ENCODE data around the gene IKZF1. TPM values are rescaled to one million over a fixed set of nuclear protein-coding genes. Genes with fewer than 3 reads are reported as not detected.

The IKZF1 gene
- total and polyA plus RNA-seq, 9 of the 15 experiments (the other 6 are each of a cell fraction or from before 2014, with no cell fraction given): 12.6 to 85.3 (median 44.7) TPM

GRCh38 chr7:50329775-50330174 is 25.3 kb downstream of the IKZF1 start:
- no peaks in the 10 kb centered on the region; a peak in 1 of 5 replicates for H3K27me3 ChIP-seq (ENCODE audit: control insufficient read depth in 2 of 2, insufficient read depth in 2 of 2, low read length in 2 of 2)
- in situ Hi-C loops (cut with MboI) (no loop called here), intact Hi-C loops (cut with micrococcal nuclease) (no loop called here)
- ChIA-PET POLR2A (no interaction called here), CTCF (ENCODE audit: low intra/inter-chr PET ratio) (no interaction called here)
- no peak for TF ChIP-seq HSF4 (CRISPR knock-in tag; IDR thresholded peaks at IDR 0.05; ENCODE audit: borderline replicate concordance)
- no peak for TF ChIP-seq TRIM24 (IDR thresholded peaks at IDR 0.05)
- TF ChIP-seq ATF3 (IDR thresholded peaks at IDR 0.05): no peak
- TF ChIP-seq ATF3 (CRISPR knock-in tag; conservative IDR thresholded peaks at IDR 0.05): no peak
- no peak for TF ChIP-seq SNAPC5 (CRISPR knock-in tag; IDR thresholded peaks at IDR 0.05)
- no TSS peak for BruUV-seq (replicated peaks)
- FAIRE-seq: no peak
- H3K4me2 ChIP-seq (ENCODE audit: insufficient read depth, low read length): no peak overlapping the region
- H3K9ac ChIP-seq (ENCODE audit: insufficient read depth in 1 of 2, low read depth in 2 of 2, low read length in 2 of 2): no peak overlapping the region
- no peak overlapping the region for H3K27ac ChIP-seq (ENCODE audit: extremely low read depth, low read depth, low read length)
- peaks cover 41% of the 10 kb centered on the region for H3K79me2 ChIP-seq (ENCODE audit: control insufficient read depth, insufficient read depth, low read length)
- no peaks in the 10 kb centered on the region for H3K9me3 ChIP-seq (replicated peaks; ENCODE audit: control insufficient read depth, insufficient read depth, low read depth, low read length)
- H3K4me1 ChIP-seq (replicated peaks in 1 of 2; ENCODE audit: control insufficient read depth in 2 of 2, insufficient read depth in 2 of 2, low read length in 2 of 2): peaks cover 14 to 42% of the 10 kb centered on the region in 2 experiments
- peaks cover 84% of the 10 kb centered on the region for H3K36me3 ChIP-seq (ENCODE audit: control insufficient read depth, insufficient read depth, low read length)
- no peak overlapping the region for H2AFZ ChIP-seq (ENCODE audit: low read depth, low read length)
- 94% methylated on average over 9 of the region's 9 CpGs for WGBS (ENCODE audit: insufficient coverage, low coverage, missing lambda C conversion rate)
- no peaks in the 10 kb centered on the region for H3K9me1 ChIP-seq (ENCODE audit: control insufficient read depth, insufficient read depth, low read length)
- no peak overlapping the region for H3K4me3 ChIP-seq
- no peak for DNase-seq (ENCODE audit: extremely low read depth in 1 of 4, low spot score in 3 of 4)
- no peaks in the 10 kb centered on the region for H4K20me1 ChIP-seq (replicated peaks; ENCODE audit: control insufficient read depth, insufficient read depth, low read length)
- ATAC-seq: no peak

- Histone ChIP-seq H3K9me3 (replicated peaks; ENCODE audit: control insufficient read depth, insufficient read depth, low read depth, low read length) (no peaks in the 10 kb centered on the region), H3K36me3 (ENCODE audit: control insufficient read depth, insufficient read depth, low read length) (peaks cover 83% of the 10 kb centered on the region), H3K4me1 (replicated peaks in 1 of 2; ENCODE audit: control insufficient read depth in 2 of 2, insufficient read depth in 2 of 2, low read length in 2 of 2) (peaks cover 19 to 47% of the 10 kb centered on the region in 2 experiments), H3K9me1 (ENCODE audit: control insufficient read depth, insufficient read depth, low read length) (no peaks in the 10 kb centered on the region), H3K4me3 (no peak overlapping the region), H3K79me2 (ENCODE audit: control insufficient read depth, insufficient read depth, low read length) (peaks cover 46% of the 10 kb centered on the region), H2AFZ (ENCODE audit: low read depth, low read length) (no peak overlapping the region), H3K27me3 (ENCODE audit: control insufficient read depth in 2 of 2, insufficient read depth in 2 of 2, low read length in 2 of 2) (no peaks in the 10 kb centered on the region; a peak in 1 of 5 replicates), H3K27ac (ENCODE audit: extremely low read depth, low read depth, low read length) (no peak overlapping the region; the same call in 2 of the 3 replicates), H3K9ac (ENCODE audit: insufficient read depth in 1 of 2, low read depth in 2 of 2, low read length in 2 of 2) (peak overlapping the region in 1 of 2 experiments; percentile 28; a peak in 1 of 4 replicates), H3K4me2 (ENCODE audit: insufficient read depth, low read length) (no peak overlapping the region), H4K20me1 (replicated peaks; ENCODE audit: control insufficient read depth, insufficient read depth, low read length) (no peaks in the 10 kb centered on the region)
- ChIA-PET CTCF (ENCODE audit: low intra/inter-chr PET ratio) (no interaction called here), POLR2A (no interaction called here)
- intact Hi-C loops (cut with micrococcal nuclease): no loop called here
- no peak for TF ChIP-seq SIN3B (IDR thresholded peaks at IDR 0.05; ENCODE audit: low read depth)
- peak; percentile 79; the same call in 1 of the 2 replicates for TF ChIP-seq SPI1 (IDR thresholded peaks at IDR 0.05; ENCODE audit: borderline replicate concordance, low read depth, low read length)
- in situ Hi-C loops (cut with MboI): no loop called here
- 60% methylated on average over 3 of the region's 4 CpGs for whole genome bisulfite sequencing (ENCODE audit: insufficient coverage, low coverage, missing lambda C conversion rate)
- FAIRE-seq: no peak
- no TSS peak for BruUV-seq (replicated peaks)
- no peak for ATAC-seq
- no peak for DNase-seq (ENCODE audit: extremely low read depth in 1 of 4, low spot score in 3 of 4)
These were observed 25.7 kb downstream of the IKZF1 start for GRCh38 chr7:50330254-50330653.
